Activated effector memory CD4-positive, alpha-beta T cell treated with anti-CD3 and anti-CD28 coated beads, Interleukin-2, amount 50 U/mL, for 16 hours (primary cell): ENCODE results near the gene AMH.

Experiments
- DNase-seq: peaks from one replicate; pipeline ENCODE4 v3.0.0-alpha.2; 2020

Gene AMH

DNA sequence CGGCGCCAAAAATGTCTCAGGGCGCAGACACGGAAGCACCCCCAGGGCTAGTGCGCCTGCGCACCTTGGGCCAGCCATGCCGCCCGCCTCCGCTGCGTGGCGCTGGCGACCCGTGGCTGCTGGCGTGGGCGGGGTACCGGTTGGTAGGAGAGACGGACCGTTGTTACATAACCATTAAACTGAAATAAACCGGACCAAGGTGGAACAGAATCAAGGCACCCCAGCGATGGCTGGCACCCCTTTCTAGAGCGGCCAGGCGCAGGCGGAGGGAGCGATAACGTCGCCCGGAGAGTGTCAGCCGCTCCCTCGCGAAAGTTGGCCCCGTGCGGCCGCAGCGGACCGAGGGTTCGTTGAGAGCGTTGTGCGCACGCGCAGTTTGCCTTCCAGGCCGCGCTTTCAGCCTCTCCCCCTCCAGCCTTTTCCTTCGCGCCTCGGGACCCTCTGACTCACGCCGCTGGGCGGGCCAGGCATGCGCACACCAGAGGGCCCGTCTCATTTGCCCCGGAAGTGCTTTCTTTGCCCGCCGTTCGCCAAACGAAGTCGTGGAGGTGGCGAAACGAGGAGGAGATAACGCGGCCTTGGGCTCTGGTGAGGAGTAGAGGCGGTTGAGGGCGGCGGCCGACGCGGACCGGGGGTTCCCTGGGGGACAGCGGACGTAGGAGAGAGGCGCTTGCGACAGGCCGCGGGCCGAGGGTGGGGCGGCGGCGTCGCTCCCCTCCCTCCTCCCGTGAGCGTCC is 12.6 kb upstream of the AMH start, which contains the start of the genes PLEKHJ1 and SF3A2:
Gene PLEKHJ1, minus strand, starts transcription at position 16 of the 737 bp plus-strand sequence. CDS start 81 bp downstream, outside the sequence.
Gene SF3A2, plus strand, starts transcription at position 511 of the 737 bp plus-strand sequence. CDS start 6,595 bp downstream, outside the sequence.
- peak; percentile 99 for DNase-seq

DNA sequence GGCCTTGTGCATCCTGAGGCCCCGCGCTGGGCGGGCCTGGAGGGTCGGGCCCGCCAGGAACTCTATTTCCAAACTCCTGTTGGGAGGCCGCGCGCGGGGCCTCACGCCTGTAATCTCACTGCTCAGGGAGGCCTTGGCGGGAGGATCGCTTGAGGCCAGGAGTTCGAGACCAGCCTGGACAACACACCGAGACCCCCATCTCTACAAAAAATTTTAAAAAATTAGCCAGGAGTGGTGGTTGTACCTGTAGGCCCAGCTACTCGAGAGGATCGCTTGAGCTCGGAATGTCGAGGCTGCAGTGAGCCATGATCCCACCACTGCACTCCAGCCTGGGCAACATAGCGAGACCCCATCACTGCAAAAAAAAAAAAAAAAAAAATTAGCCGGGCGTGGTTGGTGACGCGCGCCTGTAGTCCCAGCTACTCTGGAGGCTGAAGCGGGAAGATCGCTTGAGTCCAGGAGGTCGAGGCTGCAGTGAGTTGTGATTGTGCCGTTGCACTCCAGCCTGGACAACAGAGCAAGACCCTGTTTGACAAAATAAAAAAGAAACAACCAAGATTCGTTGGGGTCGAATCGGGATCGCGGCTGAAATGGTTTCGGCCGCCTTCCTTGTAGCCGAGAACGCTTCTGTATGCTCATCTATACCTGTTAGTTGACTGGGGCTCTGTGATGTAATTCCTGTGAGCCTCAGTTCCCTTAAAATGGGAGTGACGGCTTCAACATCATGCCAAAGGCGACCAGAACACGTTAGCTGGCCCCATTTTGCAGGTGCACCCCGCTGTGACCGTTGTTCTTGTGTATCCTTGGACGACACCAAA is 11.9 kb upstream of the AMH start:
- no peak for DNase-seq

DNA sequence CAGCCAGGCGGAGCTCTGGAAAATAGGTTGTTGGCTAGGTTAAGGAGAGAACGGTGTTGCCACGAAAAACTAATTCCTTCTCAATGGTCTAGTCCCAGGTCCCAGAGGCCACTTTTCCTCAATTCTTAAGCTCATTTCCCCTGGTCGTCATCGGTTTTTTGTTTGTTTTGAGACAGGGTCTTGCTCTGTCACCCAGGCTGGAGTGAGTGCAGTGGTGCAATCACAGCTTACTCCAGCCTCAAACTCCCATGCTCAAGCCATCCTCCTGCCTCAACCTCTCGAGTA is 11.3 kb upstream of the AMH start:
- DNase-seq, result no peak

DNA sequence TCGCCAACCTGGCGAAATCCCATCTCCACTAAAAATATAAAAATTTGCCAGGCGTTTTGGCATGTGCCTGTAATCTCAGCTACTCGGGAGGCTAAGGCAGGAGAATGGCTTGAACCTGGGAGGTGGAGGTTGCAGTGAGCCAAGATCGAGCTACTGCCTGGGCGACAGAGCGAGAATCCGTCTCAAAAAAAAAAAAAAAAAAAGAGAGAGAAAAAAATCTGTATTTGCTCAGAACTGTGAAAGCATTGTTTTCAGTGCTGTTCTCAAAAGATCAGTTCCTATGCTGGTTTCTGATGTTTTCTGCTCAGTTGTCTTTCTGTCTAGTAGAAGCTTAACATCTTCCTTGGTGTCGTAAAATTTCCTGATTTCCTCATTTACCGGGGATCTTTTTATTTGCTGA is 9.9 kb upstream of the AMH start:
- DNase-seq, result no peak

DNA sequence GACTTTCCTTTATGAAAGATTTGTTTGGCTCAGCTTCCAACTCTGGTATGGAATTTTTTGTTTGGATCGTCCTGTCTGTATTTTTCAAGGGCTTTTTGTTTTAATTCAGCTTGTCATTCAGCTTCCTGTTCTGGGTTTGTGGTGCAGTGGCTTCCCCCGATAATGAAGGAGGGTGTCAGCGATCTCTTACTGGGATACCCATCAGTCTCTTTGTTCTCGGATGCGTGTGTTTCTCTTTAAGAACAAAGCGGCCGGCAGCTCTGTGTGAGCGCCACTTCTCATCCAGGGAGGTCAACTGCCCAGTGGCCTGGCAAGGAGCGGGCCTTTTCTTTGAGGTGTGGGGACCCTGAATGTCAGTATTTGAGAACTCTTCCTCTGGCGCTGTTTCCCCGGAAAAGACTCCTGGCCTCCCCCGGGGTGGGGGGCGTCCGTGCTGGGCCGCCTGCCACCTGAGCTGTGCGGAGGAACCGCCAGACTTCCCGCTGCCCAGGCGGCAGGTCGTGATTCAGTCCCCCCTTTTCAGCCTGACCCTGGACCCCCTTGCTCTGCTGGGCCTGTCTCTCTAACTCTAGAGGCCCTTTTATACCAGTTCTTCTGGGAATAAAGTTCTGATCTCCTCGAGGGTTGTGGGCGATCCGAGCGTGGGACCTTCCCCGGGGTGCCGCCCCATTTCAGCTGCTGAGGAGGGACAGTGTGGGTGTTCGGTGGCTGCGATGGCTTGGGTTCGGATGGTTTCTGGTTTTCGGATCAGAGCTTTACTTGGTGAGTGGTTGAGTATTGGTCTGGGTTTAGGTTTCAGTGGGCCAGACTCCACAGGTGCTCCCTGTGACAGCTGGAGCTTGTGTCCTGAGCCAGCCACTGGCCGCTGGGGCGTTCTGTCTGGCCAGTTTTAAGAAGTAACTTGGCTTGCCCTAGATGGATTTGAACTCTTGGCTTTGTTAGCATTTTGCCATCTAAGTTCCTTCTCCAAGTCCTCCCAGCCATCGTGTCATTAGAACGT is 9.1 kb upstream of the AMH start:
- peak; percentile 74 for DNase-seq

DNA sequence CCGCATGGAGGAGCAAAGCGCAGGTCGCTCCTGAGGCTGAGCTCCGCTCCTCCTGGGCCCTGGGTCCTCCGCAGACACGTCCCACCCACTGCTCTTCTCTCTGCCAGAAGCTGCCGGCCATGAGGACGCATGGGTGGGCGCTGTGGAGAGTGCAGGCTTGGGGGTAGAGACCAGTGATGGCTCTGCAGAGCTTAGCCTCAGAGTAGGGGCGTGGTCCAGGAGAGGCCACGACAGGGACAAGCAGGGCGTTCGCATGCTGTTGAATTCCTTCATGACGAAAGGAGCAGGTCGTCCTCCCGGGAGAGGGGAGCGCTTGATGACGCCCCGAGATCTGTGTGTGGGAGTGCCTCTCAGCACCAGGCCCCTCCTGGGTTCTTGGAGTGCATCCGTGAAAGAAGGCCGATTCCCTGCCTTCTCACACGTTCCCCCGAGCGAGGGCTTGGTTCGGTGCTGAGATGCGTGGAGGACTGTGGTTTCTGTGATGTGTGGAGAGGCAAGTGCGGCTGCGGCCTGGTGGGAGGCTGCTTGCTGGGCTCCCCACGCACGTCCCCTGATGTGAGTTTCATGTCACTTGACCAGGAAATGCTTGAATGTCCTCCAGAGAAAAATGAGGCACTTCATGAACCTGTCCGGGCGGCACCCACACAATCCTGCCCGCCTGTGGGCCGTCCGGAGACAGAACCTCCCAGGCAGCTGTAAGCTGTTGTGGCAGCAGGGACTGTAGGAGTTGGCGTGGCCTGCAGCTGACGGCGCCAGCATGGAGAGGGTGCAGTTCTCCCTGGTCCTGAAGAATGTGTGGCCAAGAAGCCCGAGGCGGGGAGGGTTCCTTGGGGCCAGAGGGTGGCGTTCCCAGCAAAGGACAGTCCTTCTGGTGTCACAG is 8.0 kb upstream of the AMH start:
- DNase-seq, result no peak

DNA sequence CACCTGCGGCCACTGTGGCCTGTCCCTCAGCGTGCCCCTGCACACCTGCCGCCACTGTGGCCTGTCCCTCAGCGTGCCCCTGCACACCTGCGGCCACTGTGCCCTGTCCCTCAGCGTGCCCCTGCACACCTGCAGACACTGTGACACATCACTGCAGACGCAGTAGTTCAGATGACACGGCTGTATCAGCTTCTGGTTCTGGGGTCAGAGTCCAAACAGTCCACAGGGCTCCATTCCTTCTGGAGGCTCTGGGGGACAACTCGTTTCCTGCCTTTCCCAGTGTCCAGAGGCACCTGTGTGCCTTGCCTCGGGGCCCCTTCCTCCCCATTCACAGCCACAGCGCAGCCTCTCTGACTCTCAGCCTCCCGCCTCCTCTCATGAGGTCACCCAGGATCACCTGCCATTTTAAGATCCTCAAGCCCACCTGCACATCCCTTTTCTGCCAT is 7.0 kb upstream of the AMH start:
- DNase-seq, result no peak

DNA sequence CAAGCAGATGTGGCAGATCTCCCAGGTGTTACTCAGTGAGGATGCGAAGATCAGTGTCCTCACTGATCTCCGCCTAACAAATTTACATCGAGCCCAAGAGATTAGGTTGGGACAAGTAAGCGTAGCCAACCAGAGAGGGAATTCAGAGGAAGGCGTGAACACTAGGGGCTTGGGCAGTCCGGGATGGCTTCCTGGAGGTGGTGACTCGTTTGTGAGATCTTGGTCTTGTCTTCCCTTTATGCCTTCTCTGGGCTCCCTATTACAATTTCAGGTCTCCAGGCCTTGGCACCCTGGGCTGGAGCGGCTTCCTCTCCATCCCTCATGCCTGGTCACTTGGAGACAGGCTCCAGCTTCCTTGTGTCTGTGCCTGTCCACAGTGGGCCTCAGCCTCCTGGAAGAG is 6.3 kb upstream of the AMH start:
- no peak for DNase-seq

DNA sequence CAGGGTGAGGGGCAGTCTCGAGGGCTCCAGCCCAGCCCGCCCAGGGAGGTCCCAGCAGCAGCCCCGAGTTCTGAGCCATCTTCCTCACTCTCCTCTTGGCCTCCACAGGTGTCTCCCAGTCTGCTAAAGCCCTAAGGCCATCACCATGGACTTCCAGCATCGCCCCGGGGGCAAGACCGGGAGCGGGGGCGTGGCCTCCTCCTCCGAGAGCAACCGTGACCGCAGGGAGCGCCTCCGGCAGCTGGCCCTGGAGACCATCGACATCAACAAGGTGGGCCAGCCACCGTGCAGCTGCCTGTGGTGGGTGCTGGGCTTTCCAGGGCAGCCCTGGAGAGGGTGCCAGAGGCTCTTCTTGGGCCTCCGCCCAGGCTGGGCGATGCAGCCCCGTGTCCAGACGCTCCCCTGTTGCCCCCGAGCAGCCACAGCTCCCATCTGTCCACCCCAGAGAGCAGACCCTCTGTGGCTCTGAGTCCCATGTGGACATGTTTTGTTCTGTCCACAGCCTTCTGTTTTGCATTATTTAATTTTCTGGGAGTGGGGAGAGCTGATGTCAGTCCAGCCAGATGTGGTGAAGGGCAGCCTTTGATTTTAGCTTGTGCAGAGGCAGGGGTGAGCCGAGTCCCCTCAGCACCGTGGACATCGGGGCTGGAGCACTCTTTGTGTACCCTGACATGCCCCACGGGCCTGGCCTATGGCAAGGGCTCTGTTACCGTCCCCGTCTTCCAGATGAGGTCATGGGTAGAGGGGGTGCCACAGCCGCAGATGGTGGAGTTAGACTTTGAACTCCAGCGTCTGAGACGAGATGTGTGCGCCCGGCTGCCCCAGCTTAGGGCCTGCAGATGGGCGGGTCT is 5.6 kb upstream of the AMH start:
- no peak for DNase-seq

DNA sequence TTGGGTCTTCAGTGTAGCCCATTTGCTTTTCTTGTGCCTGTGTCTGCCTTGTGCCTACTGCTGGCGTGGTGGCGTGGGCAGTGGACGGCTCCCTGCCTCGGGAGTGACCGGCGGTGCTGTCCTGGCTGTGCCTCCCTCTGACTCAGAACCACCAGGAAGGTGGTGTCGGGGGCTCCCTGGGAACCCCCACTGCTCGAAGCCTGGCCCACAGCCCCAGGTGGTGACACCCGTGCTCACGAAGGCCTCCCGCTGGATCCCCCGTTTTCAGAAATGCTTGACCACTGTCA is 5.1 kb upstream of the AMH start:
- no peak for DNase-seq

DNA sequence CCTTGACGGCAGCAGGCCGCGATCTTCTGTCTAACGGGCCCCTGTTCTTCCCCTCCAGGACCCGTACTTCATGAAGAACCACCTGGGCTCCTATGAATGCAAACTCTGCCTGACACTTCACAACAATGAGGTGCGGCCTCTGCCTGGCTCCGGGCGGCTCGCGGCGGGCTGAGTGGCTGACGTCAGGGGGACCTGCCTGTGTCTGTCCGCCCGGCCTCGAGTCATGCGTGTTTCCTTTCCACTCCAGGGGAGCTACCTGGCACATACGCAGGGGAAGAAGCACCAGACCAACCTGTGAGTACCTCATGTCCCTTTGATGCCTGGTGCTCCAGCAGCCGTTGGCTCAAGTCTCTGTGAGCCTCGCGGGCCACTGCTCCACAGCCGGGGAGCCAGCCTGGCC is 4.6 kb upstream of the AMH start:
- no peak for DNase-seq

DNA sequence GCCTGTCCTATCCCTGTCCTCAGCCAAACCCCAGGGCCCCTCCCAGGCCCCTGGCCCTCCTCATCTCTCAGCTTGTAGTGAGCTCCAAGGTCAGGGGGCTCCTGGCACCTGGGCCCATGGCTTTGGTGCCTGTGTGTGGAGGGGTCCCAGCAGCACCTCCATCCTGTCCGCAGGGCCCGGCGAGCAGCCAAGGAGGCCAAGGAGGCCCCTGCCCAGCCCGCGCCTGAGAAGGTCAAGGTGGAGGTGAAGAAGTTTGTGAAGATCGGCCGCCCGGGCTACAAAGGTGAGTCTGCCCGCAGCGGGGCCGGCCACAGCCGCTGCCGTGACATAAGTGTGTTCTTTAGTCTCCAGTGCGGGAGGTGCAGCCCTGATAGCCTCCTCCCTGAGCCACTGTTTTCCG is 3.9 kb upstream of the AMH start:
- DNase-seq, result no peak

DNA sequence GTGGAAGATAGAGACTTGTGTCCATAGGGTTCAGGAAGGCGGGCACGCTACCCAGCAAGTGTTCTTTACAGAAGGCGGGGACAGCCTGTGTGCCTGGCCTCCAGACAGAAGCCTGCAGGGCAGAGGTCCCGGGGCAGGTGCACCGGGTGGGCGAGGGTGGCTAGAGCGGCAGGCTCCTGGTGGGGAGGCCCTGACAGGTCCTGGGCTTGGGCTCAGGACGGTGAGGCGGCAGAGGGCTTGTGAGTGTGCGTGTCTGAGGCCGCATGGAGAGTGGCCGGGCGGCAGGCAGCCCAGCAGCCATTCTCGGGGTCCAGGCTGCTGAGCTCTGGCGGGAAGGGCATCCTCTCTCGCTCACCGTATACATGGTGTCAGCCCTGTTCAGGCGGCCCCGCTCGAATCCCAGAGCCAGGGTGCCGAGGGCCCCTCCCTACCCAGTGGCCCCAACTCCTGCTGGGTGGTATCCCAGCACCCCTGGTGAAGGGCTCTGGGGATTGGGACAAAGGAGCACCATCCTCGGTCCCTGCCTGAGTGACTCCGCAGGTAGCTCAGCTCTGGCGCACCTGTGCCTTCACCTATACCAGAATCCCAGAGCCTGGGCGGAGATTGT is 3.0 kb upstream of the AMH start:
- DNase-seq, result no peak

DNA sequence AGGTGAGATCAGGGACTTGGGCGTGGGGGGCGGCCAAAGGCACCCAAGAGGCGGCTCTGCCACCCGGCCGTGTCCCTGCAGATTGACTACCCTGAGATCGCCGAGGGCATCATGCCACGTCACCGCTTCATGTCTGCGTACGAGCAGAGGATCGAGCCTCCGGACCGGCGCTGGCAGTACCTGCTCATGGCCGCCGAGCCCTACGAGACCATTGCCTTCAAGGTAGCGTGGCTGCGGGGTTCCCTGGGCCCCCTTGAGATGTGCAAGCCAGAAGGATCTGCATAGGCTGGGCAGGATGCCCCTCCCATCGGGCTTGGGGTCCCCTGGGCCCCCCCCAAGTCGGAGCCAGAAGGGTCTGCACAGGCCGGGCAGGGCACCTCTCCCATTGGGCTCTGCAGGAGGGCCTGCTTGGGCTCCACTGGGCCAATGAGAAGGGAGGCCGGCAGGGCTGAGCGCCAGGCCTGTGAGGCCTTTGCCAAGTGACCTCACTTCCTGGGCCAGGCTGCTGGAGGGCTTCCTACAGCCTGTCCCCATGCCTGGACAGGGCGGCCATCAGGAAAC is 2.2 kb upstream of the AMH start:
- DNase-seq, result no peak

DNA sequence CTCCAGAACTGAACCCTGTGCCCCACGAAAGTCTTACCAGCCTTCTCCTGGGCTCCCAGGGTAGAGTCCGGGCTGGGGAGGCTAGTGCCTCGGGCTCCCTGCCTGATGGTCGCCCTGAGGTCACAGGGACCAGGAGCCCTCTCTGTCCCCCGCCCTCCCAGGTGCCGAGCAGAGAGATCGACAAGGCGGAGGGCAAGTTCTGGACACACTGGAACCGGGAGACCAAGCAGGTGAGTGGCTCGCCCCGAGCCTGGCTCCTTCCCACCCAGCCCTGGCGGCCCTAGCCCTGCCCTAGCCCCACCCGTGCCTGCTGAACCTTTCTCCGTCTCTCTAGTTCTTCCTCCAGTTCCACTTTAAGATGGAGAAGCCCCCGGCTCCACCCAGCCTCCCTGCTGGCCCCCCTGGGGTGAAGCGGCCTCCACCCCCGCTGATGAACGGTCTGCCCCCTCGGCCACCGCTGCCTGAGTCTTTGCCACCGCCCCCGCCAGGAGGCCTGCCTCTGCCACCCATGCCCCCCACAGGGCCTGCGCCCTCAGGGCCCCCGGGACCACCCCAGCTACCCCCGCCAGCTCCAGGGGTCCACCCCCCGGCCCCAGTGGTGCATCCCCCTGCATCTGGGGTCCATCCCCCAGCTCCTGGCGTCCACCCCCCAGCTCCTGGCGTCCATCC is 1.6 kb upstream of the AMH start:
- no peak for DNase-seq

DNA sequence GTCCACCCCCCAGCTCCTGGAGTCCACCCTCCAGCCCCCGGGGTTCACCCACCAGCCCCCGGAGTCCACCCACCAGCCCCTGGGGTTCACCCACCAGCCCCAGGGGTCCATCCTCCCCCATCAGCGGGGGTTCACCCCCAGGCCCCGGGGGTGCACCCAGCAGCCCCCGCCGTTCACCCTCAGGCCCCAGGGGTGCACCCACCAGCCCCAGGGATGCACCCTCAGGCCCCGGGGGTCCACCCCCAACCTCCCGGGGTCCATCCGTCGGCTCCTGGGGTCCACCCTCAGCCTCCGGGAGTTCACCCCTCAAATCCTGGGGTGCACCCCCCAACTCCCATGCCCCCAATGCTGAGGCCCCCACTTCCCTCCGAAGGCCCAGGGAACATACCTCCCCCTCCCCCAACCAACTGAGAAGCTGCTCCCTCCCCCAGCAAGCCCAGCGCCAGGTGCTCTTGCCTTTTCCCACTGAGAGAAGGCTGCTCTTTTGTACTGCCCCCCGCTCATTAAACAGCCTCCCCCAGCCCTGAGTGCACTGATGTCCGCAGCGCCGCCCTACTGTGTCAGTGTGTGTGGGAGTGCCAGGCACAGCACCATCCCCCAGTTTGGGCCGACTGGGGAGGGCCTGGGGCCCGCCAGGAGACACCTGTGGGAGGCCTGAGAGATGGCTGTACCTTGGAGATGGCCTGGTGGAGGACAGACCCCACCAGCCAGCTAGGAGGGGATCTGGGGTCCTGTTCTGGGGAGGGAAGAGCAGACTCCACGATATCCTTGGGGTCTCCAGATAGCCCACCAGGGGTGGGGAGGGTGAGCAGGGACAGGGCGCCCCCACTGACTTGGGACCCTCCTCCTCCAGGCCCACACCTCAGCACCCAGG is 750 bp upstream of the AMH start:
- no peak for DNase-seq

DNA sequence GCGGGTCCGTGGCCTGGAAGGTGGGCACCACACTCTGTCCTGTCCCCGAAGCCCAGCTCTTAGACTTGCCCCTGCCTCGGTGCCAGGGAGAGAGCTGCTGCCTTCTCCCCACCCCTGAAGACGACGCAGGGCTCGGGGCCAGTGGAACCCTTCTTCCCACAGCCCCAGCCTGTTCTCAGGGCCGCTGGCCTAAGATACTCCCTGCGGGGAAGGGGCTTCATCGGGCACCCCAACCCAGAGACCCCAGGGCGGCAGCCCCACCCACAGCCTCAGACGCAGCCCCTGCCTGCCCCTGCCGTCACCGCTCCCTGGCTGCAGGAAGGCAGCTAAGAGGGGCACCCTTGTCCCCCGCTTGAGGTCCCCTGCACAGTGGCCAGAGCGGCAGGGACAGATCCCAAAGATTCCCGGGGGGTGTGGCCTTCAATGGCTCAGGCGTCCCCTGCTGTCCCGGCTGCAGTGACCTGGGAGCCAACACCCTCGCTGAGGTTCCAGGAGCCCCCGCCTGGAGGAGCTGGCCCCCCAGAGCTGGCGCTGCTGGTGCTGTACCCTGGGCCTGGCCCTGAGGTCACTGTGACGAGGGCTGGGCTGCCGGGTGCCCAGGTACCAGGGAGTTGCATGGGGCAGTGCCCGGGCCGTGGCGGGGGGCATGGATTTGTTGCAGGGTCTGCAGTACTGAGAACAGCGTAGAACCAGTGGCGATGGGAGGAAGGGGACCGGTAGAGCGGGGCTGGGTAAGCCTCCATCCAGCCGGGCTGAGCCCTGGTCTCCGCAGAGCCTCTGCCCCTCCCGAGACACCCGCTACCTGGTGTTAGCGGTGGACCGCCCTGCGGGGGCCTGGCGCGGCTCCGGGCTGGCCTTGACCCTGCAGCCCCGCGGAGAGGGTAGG is 1.0 kb downstream of the AMH start:
- no peak for DNase-seq

DNA sequence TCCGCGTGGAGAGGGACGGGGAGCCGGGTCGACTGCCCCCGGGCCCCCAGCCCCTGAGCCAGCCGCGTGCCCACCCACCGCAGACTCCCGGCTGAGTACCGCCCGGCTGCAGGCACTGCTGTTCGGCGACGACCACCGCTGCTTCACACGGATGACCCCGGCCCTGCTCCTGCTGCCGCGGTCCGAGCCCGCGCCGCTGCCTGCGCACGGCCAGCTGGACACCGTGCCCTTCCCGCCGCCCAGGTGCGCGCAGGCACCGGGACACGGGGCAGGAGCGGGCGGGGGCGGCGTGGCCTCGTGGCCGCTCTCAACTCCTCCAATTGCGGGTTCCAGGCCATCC is 1.6 kb downstream of the AMH start:
- no peak for DNase-seq
